ENCODE data around the gene VSIG10L. TPM values are rescaled to one million over a fixed set of nuclear protein-coding genes. Genes with fewer than 3 reads are reported as not detected.

The VSIG10L gene
- total RNA-seq, 2 donors from 2014 or later: 0.78 to 1.3 TPM

DNA sequence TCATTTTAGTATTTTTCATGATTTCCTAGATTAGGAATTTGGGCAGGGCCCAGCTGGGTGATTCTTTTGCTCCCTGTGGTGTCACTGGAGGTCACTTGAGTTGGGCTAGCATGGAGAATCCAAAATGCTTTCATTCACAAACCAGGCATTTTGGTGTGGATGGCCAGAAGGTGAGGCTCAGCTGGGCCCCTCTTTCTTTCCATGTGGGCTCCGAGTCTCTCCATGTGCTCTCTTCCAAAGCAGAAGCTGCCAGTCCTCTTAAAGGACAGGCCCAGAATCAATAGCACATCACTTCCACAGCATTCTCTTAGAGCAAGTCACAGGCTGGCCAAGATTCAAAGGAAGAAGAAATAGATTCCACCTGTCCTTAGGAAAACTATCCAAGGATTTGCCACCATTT, 52.3 kb downstream of the VSIG10L start:
- H3K4me1 ChIP-seq: no peaks in the 10 kb centered on the region
- no peak overlapping the region for H3K4me3 ChIP-seq
- WGBS, 2 donors: 42 to 56% methylated on average over 1 of the region's 1 CpG
- intact Hi-C loops (cut with DNase I): no loop called here
- H3K27me3 ChIP-seq: no peaks in the 10 kb centered on the region
- H3K27ac ChIP-seq: no peak overlapping the region
- DNase-seq: no peak
- no peak for ATAC-seq
- no peak for TF ChIP-seq POLR2A (IDR thresholded peaks at IDR 0.05)
- TF ChIP-seq, protein P1, sequence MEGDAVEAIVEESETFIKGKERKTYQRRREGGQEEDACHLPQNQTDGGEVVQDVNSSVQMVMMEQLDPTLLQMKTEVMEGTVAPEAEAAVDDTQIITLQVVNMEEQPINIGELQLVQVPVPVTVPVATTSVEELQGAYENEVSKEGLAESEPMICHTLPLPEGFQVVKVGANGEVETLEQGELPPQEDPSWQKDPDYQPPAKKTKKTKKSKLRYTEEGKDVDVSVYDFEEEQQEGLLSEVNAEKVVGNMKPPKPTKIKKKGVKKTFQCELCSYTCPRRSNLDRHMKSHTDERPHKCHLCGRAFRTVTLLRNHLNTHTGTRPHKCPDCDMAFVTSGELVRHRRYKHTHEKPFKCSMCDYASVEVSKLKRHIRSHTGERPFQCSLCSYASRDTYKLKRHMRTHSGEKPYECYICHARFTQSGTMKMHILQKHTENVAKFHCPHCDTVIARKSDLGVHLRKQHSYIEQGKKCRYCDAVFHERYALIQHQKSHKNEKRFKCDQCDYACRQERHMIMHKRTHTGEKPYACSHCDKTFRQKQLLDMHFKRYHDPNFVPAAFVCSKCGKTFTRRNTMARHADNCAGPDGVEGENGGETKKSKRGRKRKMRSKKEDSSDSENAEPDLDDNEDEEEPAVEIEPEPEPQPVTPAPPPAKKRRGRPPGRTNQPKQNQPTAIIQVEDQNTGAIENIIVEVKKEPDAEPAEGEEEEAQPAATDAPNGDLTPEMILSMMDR (IDR thresholded peaks at IDR 0.05): no peak
- no peaks in the 10 kb centered on the region for H3K9me3 ChIP-seq
- no peaks in the 10 kb centered on the region for H3K36me3 ChIP-seq (replicated peaks in 1 of 2; ENCODE audit: insufficient read depth in 1 of 2, low read depth in 2 of 2)

DNA sequence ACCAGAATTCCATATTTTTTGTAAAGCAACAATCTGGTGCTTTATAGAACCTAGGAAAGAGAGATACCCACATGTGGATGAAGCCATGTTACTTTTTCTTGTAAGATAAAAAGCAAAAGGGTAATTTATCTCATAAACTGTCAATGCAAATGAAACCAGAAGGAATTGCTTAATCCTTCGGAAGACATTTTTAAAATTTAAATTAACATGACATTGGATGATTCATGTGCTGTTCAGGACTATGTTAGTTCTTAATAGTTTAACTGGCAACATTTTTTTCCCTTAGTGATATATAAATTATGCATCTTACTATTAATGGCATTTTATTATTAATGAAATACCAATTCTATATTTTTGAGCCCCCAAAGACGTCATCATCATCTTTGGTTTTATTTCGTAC, 56.3 kb downstream of the VSIG10L start:
- no peak for TF ChIP-seq POLR2A (IDR thresholded peaks at IDR 0.05)
- TF ChIP-seq, protein P1 (IDR thresholded peaks at IDR 0.05): no peak
- no peaks in the 10 kb centered on the region for H3K27me3 ChIP-seq
- H3K4me3 ChIP-seq: no peak overlapping the region
- no peaks in the 10 kb centered on the region for H3K4me1 ChIP-seq
- ATAC-seq (no peak), DNase-seq (no peak)
- no peaks in the 10 kb centered on the region for H3K36me3 ChIP-seq (replicated peaks in 1 of 2; ENCODE audit: insufficient read depth in 1 of 2, low read depth in 2 of 2)
- no peaks in the 10 kb centered on the region for H3K9me3 ChIP-seq
- intact Hi-C loops (cut with DNase I): no loop called here
- 51 to 58% methylated on average over 3 of the region's 3 CpGs for WGBS, 2 donors
- no peak overlapping the region for H3K27ac ChIP-seq

DNA sequence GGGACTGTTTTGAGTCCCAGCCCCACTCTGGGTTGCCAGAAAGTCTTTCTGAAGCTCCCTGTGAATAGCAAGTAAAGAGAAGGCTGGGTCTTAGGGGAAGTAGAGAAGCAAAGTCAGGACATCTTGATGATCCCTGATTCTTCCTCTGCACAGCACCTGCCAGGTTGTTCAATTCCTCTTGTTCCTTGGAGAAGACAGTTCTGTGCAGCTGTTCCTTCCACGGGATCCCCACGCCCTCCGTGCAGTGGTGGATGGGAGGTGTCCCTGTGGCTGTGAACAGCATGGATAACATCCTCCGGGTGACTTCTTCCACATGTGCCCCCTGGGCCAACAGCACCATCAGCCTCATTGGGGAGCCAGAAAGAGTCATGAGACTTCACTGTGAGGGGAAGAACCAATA, 59.6 kb downstream of the VSIG10L start:
- 49 to 64% methylated on average over 4 of the region's 4 CpGs for WGBS, 2 donors
- DNase-seq: no peak
- no peaks in the 10 kb centered on the region for H3K27me3 ChIP-seq
- H3K4me1 ChIP-seq: no peaks in the 10 kb centered on the region
- H3K36me3 ChIP-seq (replicated peaks in 1 of 2; ENCODE audit: insufficient read depth in 1 of 2, low read depth in 2 of 2): no peaks in the 10 kb centered on the region
- intact Hi-C loops (cut with DNase I): no loop called here
- H3K27ac ChIP-seq: no peak overlapping the region
- TF ChIP-seq, protein P1 (IDR thresholded peaks at IDR 0.05): no peak
- no peaks in the 10 kb centered on the region for H3K9me3 ChIP-seq
- no peak for ATAC-seq
- no peak overlapping the region for H3K4me3 ChIP-seq

Other genes starting within 250 kb of the VSIG10L start
- gene CTU1, start 233.7 kb downstream of the VSIG10L start, total RNA-seq: 10 to 100 TPM in 1 of 2 donors, 1 to 10 TPM in 1; 6.0 to 32.3 TPM
- 1 to 10 TPM in 1 of 2 donors, under 1 TPM in 1; 0.33 to 1.3 TPM for gene SIGLEC9, start 217.2 kb downstream of the VSIG10L start, total RNA-seq
- gene SIGLEC7, start 199.8 kb downstream of the VSIG10L start, total RNA-seq: not detected
- 1 to 10 TPM; 1.3 TPM for gene CD33, start 117.1 kb downstream of the VSIG10L start, total RNA-seq
- gene SIGLECL1, start 91.1 kb downstream of the VSIG10L start, total RNA-seq: not detected
- gene IGLON5, start 30.5 kb downstream of the VSIG10L start, total RNA-seq: not detected
- 10 to 100 TPM; 58.7 to 61.5 TPM for gene ETFB, start 24.2 kb upstream of the VSIG10L start, total RNA-seq
- not detected for gene CLDND2, start 26.9 kb upstream of the VSIG10L start, total RNA-seq
- not detected for gene NKG7, start 30.5 kb upstream of the VSIG10L start, total RNA-seq
- gene LIM2, start 45.8 kb upstream of the VSIG10L start, total RNA-seq: not detected
- not detected for gene C19orf84, start 48.5 kb upstream of the VSIG10L start, total RNA-seq
- 1 to 10 TPM; 2.0 to 3.9 TPM for gene SIGLEC10, start 75.5 kb upstream of the VSIG10L start, total RNA-seq
- under 1 TPM in 1 of 2 donors, not detected in 1; 0.52 TPM for gene SIGLEC8, start 116.3 kb upstream of the VSIG10L start, total RNA-seq
- gene CEACAM18, start 136.4 kb upstream of the VSIG10L start, total RNA-seq: not detected
- gene SIGLEC12, start 159.7 kb upstream of the VSIG10L start, total RNA-seq: not detected
- gene SIGLEC6, start 189.5 kb upstream of the VSIG10L start, total RNA-seq: under 1 TPM in 1 of 2 donors, not detected in 1; 0.26 TPM
- 1 to 10 TPM; 4.3 to 5.2 TPM for gene ZNF175, start 229.1 kb upstream of the VSIG10L start, total RNA-seq

All from body of pancreas (tissue), 4 donors.